ENCODE results near the gene GEMIN4. TPM values are rescaled to one million over a fixed set of nuclear protein-coding genes. Genes with fewer than 3 reads are reported as not detected.
A peak's percentile ranks its signal among the peaks of the same experiment; 100 is the strongest.

GEMIN4 gene
- total and polyA plus RNA-seq, 10 of the 15 experiments (the other 5 are each of a cell fraction or from before 2014, with no cell fraction given): 2.4 to 55.6 (median 34.5) TPM

DNA sequence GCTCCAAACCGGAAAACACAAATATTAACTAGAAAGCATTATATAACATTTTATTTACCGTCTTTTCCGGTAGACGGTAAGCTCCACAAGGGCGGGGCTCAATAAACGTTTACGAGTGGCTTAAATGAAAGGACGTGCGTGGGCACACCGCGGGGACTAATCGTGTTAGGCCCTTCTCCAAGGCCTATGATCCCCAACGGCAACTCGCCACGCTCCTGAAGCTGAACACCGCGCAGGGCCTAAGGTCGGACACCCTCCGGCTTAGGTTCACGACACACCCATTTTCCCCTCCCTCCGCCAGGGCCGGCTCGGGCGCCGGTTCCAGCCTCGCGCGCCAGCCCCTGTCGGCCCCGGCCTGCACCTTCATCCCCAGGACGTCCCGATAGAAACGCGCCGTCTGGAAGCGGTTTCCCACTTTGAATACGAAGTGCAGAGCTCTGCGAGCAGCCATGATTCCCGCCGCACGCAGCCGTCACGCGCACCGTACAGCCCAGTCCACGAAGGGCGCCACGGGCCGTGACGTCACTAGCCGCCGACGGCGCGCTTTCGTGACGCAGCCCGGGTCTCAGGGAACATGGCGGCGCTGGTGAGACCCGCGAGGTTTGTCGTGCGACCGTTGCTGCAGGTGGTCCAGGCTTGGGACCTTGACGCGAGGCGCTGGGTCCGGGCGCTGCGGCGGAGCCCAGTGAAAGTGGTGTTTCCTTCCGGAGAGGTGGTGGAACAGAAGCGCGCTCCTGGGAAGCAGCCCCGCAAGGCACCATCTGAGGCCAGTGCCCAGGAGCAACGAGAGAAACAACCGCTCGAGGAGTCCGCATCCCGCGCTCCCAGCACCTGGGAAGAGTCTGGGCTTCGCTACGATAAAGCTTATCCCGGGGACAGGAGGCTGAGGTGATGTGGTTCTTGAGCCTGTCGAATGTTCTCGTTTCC, 30.0 kb upstream of the GEMIN4 start, which contains the start of the genes GLOD4 and MRM3 (continued):
- TF ChIP-seq SMC3 (IDR thresholded peaks at IDR 0.05; ENCODE audit: borderline replicate concordance, low read length): no peak
- peak; percentile 61; the same call in 1 of the 2 replicates for TF ChIP-seq MYB (IDR thresholded peaks at IDR 0.05; ENCODE audit: borderline replicate concordance, low read depth, low read length)
- TF ChIP-seq, protein P1, sequence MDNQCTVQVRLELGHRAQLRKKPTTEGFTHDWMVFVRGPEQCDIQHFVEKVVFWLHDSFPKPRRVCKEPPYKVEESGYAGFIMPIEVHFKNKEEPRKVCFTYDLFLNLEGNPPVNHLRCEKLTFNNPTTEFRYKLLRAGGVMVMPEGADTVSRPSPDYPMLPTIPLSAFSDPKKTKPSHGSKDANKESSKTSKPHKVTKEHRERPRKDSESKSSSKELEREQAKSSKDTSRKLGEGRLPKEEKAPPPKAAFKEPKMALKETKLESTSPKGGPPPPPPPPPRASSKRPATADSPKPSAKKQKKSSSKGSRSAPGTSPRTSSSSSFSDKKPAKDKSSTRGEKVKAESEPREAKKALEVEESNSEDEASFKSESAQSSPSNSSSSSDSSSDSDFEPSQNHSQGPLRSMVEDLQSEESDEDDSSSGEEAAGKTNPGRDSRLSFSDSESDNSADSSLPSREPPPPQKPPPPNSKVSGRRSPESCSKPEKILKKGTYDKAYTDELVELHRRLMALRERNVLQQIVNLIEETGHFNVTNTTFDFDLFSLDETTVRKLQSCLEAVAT (IDR thresholded peaks at IDR 0.05): 0 out of 2 replicates have a peak, but pooled peaks have one; percentile 18
- peak; percentile 88 for TF ChIP-seq ATF7 (IDR thresholded peaks at IDR 0.05; ENCODE audit: low read depth)
- peak; percentile 90 for TF ChIP-seq IKZF1 (conservative IDR thresholded peaks at IDR 0.05)
- no peak for TF ChIP-seq MTA3 (IDR thresholded peaks at IDR 0.05; ENCODE audit: borderline replicate concordance, low read length)
- 0 out of 2 replicates have a peak, but pooled peaks have one; percentile 50 for TF ChIP-seq IRF4 (IDR thresholded peaks at IDR 0.05; ENCODE audit: low read depth, low read length)
- TF ChIP-seq, protein P2, sequence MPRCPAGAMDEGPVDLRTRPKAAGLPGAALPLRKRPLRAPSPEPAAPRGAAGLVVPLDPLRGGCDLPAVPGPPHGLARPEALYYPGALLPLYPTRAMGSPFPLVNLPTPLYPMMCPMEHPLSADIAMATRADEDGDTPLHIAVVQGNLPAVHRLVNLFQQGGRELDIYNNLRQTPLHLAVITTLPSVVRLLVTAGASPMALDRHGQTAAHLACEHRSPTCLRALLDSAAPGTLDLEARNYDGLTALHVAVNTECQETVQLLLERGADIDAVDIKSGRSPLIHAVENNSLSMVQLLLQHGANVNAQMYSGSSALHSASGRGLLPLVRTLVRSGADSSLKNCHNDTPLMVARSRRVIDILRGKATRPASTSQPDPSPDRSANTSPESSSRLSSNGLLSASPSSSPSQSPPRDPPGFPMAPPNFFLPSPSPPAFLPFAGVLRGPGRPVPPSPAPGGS (IDR thresholded peaks at IDR 0.05; ENCODE audit: borderline replicate concordance, insufficient read depth, low read depth, low read length, poor library complexity, severe bottlenecking): no peak
- no peak for TF ChIP-seq CHD4 (IDR thresholded peaks at IDR 0.05)
- TF ChIP-seq ZZZ3 (IDR thresholded peaks at IDR 0.05; ENCODE audit: control insufficient read depth, insufficient read length, low read depth): no peak
- peak; percentile 42 for TF ChIP-seq KLF5 (IDR thresholded peaks at IDR 0.05; ENCODE audit: partially characterized antibody)
- TF ChIP-seq BRCA1 (IDR thresholded peaks at IDR 0.05; ENCODE audit: low read depth, low read length): peak; percentile 73
- 0 out of 2 replicates have a peak, but pooled peaks have one; percentile 59 for TF ChIP-seq TCF3 (IDR thresholded peaks at IDR 0.05; ENCODE audit: borderline replicate concordance, insufficient read depth, low read depth, low read length)
- no peak for TF ChIP-seq CHD1 (IDR thresholded peaks at IDR 0.05; ENCODE audit: low read depth, low read length)
- no peak for TF ChIP-seq FOS (IDR thresholded peaks at IDR 0.05; ENCODE audit: borderline replicate concordance, extremely low read depth, insufficient read length)
- TF ChIP-seq RELA (IDR thresholded peaks at IDR 0.05; ENCODE audit: borderline replicate concordance, partially characterized antibody): peak; percentile 89
- TF ChIP-seq, protein P3, sequence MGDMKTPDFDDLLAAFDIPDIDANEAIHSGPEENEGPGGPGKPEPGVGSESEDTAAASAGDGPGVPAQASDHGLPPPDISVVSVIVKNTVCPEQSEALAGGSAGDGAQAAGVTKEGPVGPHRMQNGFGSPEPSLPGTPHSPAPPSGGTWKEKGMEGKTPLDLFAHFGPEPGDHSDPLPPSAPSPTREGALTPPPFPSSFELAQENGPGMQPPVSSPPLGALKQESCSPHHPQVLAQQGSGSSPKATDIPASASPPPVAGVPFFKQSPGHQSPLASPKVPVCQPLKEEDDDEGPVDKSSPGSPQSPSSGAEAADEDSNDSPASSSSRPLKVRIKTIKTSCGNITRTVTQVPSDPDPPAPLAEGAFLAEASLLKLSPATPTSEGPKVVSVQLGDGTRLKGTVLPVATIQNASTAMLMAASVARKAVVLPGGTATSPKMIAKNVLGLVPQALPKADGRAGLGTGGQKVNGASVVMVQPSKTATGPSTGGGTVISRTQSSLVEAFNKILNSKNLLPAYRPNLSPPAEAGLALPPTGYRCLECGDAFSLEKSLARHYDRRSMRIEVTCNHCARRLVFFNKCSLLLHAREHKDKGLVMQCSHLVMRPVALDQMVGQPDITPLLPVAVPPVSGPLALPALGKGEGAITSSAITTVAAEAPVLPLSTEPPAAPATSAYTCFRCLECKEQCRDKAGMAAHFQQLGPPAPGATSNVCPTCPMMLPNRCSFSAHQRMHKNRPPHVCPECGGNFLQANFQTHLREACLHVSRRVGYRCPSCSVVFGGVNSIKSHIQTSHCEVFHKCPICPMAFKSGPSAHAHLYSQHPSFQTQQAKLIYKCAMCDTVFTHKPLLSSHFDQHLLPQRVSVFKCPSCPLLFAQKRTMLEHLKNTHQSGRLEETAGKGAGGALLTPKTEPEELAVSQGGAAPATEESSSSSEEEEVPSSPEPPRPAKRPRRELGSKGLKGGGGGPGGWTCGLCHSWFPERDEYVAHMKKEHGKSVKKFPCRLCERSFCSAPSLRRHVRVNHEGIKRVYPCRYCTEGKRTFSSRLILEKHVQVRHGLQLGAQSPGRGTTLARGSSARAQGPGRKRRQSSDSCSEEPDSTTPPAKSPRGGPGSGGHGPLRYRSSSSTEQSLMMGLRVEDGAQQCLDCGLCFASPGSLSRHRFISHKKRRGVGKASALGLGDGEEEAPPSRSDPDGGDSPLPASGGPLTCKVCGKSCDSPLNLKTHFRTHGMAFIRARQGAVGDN (IDR thresholded peaks at IDR 0.05): peak; percentile 73
- no peak for TF ChIP-seq MTA2 (IDR thresholded peaks at IDR 0.05; ENCODE audit: low read depth)
